ENCODE data around the gene NEB. TPM values are rescaled to one million over a fixed set of nuclear protein-coding genes. Genes with fewer than 3 reads are reported as not detected.
"Not testable (repeated sequence)": the region's sequence is repeated elsewhere in the genome, so short reads cannot be mapped to it uniquely, and the experiment has no call there.

NEB gene
- total RNA-seq, 1 donor = under 0.01 TPM

DNA sequence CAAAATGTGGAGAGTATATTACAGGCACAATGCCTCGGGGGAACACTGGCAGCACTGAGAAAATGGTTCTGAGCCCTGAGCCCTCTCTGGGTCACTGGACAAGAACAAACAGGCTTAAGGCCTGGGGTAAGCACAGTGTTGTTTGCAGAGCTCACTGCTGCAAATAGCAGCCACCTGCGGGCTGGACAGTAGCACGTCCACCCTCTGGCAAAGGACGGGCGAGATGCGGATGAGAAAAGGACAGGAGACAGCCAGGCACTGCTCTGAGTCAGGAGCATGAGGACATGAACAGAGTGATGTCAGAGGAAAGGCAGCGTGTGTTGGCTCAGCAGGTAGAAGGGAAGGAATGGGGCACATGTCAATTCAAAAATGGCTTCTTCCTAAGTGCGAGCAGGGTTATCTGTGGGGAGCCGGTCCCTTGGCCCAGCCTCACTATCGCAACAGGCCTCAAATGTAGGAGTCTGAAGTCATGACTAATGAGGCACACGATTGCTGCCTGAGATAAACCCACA, 25.9 kb upstream of the NEB start:
- no peak for DNase-seq (ENCODE audit: low read depth in 2 of 3, low spot score in 2 of 3)

DNA sequence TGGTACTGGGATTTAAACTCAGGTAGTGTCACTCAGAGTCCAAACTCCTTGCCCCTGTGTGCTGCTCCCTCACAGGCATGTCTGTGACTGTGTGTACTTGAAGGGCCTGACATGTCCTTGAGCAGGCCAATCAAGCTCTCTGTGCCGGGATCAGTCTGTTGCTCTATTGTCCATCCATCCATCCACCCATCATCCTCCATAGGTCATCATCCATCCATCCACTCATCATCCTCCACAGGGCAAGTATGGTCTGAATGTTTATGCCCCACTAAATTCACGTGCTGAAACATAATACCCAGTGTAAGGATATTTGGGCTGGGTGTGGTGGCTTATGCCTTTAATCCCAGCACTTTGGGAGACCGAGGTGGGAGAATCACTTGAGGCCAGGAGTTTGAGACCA, 24.5 kb upstream of the NEB start:
- DNase-seq (ENCODE audit: low read depth in 2 of 3, low spot score in 2 of 3) = no peak

DNA sequence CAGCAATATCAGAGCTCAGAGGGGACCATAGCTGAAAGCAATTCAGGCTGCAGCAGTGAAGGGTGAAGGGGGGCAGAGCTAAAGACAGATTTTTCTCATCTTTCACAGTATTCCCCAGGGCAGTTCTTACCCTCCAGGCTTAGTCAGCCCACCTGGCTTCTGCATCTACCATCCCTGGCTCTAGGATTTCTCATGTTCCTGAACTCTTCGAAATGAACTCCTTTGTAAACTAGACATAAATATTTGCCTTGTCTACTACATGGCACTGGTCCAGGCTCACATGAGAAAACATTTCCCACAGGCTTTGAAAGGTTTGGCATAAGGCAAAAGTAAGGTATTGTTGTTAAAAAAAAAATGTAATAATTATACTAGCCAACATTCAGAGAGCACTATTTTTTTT, 23.6 kb upstream of the NEB start:
- DNase-seq (ENCODE audit: low read depth in 2 of 3, low spot score in 2 of 3) = no peak

DNA sequence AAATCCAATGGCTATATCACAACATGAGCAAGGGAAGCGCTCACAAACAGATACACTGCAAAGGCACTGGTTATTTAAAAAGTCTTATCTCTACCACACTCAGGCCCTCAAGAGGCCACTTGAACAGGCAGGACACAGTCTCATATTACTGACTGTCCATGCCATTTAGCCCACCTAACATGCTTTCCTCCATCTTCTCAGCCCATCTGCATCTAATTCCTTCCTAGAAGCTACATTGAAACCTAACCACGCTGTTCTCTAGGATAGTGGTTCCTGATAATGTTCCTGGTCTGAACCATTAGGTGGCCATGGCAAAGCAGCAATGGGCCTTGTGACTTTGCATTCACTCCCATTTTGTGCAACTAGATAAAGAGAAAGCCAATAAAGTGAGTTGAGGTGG, 22.5 kb upstream of the NEB start:
- DNase-seq (ENCODE audit: low read depth in 2 of 3, low spot score in 2 of 3) = no peak

DNA sequence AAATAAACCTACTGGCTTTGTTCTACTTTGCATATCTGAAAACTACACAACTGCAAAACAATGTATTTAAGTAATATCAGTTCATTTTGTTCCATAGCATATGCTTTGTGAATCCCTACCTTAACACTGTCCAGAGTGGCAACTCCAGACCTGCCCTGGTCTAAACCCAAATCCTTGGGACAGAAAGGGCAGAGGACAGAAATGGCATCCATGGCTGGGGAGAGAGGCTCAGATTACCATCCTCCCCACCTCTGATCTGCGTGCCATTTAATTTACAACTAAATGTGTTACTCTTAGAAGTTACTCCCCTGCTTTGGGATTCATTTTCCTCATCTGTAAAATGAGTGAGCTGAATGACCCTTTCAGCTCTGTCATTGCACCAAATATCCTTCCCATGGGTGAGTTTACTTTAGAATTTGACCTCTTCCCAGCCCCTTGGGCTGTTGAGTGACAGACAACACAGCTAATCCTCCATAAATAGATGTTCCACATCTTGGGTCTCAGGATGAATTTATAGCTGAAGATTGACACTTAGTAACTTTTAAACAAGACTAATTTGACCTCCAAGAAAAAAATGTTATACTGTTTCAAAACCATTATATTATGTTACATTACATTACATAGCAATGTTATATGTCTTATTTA, 20.1 kb upstream of the NEB start:
- DNase-seq (ENCODE audit: low read depth in 2 of 3, low spot score in 2 of 3) = no peak

DNA sequence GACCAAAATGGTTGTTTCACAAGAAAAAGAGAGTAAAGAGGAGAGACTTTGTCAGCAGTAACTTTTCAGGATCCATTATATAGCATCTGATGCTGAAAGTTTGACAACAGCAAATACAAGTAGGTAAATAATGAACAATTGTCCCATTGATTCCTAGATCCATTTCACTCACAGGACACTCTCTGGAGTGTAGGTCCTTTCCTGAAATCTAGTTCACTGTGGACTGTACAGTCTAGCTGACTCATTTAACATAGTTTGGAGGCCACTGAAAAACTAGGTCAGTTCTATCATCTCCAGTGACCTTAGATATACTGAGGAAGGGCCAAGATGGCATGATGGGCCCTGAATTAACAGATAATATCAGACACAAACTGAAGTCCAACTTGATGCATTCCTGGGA, 19.3 kb upstream of the NEB start:
- DNase-seq (ENCODE audit: low read depth in 2 of 3, low spot score in 2 of 3) = no peak

DNA sequence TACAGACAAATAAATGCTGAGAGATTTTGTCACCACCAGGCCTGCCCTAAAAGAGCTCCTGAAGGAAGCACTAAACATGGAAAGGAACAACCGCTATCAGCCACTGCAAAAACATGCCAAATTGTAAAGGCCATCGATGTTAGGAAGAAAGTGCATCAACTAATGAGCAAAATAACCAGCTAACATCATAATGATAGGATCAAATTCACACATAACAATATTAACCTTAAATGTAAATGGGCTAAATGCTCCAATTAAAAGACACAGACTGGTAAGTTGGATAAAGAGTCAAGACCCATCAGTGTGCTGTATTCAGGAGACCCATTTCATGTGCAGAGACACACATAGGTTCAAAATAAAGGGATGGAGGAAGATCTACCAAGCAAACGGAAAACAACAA, 11.0 kb upstream of the NEB start:
- DNase-seq (ENCODE audit: low read depth in 2 of 3, low spot score in 2 of 3) = not testable (repeated sequence)

DNA sequence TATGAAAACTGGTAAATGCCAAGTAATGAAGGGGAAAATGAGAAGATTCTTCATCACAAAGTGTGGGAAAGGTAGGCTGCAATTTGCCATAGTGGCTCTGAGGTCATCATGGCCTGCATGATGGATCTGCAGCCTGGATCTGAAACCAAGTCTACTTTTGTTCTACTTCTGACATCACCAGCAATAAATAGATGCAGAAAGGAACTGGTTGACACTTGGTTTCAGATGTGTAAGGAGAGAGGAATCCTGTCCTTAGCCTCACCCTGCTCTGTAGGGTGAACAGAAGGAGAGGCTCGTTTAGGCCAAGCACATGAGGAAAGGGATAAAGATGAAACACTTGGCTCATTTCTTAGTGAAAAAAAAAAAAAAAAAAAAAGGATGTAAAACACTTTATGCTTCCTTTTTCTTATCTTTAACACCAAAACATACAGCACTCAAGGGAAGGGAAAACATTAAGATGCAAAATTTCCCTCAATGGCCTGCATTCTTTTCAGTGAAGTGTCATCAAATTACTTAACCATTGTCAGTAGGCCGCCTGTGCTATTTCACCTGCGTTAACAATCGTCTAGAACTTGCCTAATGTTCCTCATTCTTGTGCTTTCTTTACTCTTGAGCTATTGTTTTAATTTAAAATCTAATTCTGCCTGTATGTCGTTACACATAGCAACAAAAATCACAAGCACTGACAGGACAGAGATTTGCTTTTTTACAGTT, 3.9 kb downstream of the NEB start:
- DNase-seq (ENCODE audit: low read depth in 2 of 3, low spot score in 2 of 3) = peak in 1 of 3 donors; percentile 10

DNA sequence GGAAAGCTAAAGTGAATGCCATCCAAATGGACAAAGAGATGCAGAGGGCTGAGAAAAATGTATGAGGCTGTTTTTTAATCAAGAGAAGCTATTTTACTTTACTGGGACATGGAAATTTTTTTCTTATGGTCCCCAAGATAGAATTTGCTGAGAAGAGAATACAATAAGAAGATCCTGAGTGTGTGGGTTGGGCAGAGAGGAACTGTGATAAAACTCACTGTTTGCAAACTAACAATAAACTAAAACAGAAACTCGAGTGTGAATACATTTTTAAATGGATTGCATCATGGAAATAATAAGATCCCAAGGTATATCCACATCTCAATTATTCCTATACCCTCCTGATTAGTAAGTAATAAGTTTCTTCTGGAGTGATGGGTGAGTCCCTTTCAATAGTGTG, 4.4 kb downstream of the NEB start:
- DNase-seq (ENCODE audit: low read depth in 2 of 3, low spot score in 2 of 3) = no peak

DNA sequence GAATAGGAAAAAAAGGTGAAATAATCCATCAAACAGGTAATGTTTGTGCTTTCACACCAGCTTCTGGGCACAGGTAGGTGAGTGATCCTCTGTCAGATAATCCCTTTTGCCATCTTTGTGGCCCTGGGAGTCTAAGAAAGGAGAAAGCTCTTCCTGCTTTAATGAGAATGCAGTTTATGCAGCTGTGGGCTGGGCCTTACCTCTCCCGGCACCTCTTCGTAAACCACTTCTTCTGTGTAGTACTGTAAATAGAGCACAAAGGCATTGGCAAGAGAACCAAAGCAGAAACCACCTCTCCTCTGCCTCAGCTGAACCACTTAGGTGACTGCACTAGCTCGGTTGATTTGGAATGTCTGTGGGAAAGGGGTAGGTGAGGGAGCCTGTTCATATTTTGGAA, 4.9 kb downstream of the NEB start:
- no peak for DNase-seq (ENCODE audit: low read depth in 2 of 3, low spot score in 2 of 3)

DNA sequence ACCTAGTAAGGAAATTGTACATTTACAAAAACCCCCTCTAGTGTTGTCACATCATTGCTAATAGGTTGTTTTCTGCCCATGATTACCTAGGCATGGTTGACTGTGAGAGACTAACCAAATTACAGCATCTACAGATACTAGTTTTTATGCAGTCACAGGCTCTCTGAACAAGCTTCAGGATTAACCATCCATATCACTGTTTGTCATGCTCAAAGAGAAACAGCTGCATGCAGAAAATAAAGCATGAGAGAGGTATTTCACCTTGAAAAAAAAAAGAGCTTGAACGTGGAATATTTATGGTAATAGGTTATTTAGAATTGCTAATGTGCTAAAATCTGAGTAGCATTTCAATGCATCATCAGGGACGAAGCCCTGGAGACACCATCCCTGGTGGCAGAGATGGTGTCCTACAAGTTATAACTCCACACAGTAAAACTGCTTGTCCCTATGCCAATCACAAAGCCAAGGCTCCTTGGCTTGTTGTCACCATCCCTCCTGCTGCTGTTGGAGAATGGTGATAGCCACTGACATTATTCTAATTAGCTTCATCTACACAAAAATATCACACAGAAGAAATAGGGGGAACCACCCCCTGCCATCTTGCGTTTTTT, 5.4 kb downstream of the NEB start:
- no peak for DNase-seq (ENCODE audit: low read depth in 2 of 3, low spot score in 2 of 3)

DNA sequence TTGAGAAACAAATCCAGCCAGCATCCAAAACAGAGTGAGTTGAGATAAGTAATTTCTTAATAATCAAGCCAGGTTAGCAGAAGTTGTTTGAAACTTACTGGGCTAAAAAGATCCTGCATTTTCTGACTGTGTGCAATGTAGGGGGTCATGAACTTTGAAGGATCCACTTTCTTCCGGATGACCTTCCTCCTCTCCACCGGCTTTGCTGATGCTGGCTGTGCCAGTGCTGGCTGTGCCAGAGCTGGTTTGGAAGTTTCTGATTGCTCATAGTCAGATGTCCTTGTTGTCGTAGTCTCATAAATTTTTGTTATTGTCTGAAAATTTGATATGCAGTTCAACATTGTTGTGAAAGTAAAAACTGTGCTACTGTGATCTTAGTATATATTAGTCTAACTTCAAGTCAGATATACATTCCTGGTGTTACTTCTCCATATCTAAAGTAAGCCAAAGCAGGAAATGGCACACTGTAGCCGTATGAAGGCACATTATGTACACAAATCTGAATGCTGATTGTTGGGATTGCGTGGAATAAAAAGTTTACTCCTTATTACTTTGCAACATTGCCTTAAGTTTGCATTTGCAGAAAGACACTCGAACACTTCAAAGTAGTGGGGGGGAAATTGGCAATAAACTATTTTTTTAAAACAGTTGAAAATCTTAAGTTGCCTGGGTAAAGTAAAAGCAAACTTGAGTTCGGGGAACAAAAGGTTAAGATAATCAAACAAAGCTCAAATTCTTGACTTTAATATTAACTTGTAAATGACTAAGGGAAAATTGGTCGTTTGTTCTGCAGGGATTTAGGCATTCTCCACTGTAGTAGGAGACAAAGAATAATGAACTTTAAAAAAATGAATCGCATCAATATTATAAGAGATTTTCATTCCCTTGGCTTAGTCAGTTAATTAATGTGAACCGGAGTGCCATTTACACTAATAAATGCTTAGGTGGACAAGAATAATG, 6.4 kb downstream of the NEB start:
- DNase-seq (ENCODE audit: low read depth in 2 of 3, low spot score in 2 of 3) = no peak

DNA sequence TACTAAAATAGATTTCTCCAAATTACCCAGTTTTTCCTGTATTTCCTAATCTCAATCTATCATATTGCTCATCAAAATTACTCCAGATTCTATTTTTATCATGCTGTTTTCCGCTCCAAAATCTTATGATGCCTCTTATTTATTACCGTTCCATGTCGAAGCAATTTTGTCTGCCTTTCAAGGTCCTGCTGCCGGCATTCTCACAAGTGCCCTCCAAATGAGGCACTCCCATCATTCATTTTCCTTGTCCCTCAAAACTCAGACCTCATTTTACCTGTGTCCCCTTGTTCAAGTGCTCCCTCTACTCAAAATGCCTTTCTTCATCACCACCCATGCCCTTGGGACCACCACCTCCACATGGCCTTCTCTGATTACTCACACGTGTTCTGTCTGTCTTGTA, 13.1 kb downstream of the NEB start:
- no peak for DNase-seq (ENCODE audit: low read depth in 2 of 3, low spot score in 2 of 3)

DNA sequence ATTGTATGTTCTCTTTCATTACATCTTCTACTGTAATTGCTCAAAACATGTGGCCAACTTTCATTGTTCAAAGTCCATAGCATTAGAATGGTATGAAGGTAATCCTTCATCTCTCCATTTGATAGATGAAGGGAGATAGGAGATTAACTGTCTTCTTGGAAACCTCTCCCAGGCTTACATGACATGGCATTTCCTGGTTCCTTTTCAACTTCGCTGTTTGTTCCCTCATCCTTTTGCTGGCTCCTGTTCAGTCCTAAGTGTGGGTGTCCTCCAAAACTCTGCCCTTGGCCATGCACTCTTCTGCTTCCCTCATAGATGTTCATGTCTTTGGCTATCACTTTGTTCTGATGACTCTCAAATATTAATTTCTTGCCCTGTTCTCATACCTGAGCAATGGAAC, 13.8 kb downstream of the NEB start:
- DNase-seq (ENCODE audit: low read depth in 2 of 3, low spot score in 2 of 3) = no peak

DNA sequence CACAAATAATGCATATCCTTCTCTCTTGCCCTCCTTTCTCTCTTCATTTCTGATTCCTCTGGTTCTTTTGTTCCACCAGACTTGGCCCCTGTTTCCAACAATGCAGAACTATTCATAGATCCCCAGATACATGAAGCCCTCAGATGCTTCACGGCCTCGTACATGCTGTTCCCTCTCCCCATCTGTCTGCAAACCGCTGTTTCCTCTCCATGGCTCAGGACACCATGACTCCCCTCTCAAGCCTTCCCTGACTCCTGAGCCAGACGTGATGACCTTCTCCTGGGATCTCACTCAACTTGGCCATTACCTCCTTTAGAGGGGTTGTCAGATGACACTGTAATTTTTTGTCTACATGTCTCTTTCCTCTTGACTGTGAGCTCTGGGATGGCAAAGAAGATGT, 15.5 kb downstream of the NEB start:
- DNase-seq (ENCODE audit: low read depth in 2 of 3, low spot score in 2 of 3) = no peak

DNA sequence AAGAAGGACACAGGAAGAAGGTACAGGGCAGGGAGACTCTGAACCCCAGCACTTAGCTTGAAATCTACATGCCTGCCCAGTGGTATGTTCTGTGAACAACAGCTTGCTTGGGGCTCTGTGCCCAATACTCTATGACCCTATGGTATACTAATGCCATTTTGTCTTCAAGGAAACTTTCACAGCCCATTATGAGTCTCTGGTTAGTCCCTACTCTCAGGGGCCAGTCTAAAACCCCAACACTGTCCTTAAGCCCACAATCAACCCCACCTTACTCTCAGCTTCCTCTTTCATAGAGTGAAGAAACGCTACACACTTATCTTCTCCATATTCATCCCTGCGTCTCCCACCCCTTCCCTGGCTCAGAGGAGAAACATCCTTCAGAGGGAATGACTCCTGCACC, 16.0 kb downstream of the NEB start:
- DNase-seq (ENCODE audit: low read depth in 2 of 3, low spot score in 2 of 3) = no peak

DNA sequence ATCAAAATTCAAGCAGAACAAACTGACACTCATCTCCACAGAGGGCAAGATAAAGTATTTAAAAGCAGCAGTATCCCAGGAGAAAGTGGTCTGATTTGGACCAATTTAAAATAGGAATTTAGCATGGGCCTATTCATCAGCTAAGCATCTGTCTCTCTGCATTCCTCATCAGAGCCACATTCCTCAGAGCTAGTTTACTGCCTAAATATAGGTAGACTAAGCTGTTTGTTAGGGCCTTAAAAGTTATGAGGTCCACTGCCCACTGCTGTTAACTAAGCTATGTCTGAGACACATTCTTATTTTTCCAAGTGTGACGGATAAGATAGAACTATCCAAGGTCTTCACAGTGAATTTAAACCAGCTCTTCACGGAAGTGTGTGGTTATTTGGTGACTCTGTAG, 17.6 kb downstream of the NEB start:
- no peak for DNase-seq (ENCODE audit: low read depth in 2 of 3, low spot score in 2 of 3)

DNA sequence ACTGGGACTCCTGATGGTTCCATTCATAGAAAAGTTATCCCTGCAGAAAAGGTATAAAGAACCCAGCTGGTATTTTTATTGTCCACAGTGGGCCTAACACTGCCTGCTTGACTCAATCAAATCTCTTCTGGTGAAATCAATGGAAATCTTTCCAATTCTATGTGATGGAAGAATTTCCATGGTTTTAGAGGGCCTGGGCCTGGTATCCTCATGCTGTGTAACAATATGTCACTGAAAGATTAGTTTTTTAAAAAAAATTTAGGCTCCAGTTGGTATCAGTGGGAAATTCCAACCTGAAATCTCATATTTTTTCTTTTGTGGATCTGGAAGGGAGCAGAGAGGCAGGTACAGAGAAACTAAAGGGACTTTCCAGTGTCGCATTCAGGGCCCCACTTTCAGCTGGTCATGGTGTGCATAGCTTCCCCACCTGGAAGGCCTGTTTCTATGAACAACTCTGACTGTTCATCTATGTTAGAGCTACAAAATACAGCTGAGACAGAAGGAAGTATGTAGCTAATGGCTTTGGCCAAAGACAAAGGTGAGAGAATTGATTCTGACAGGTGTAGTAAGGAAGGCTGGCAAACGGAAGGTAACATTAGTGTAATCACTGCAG, 20.9 kb downstream of the NEB start:
- DNase-seq (ENCODE audit: low read depth in 2 of 3, low spot score in 2 of 3) = no peak

DNA sequence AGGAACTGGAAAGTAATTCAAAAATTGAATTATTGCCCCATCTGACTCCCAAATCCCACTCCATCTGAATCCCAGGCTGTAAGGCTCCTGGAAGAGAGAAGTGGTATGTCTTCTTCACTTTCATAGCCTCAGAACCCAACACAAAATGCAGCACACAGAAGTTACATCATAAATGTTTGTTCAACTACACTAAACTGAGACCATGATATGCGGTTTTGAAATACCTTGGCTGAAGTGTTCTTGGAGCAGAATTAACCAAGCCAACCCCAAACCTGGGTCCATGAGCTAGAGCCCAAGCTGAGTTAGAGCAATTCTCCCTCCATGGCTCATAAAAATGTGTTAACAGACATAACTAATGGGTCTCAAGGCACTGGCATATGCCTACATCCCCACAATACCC, 23.3 kb downstream of the NEB start:
- DNase-seq (ENCODE audit: low read depth in 2 of 3, low spot score in 2 of 3) = no peak

DNA sequence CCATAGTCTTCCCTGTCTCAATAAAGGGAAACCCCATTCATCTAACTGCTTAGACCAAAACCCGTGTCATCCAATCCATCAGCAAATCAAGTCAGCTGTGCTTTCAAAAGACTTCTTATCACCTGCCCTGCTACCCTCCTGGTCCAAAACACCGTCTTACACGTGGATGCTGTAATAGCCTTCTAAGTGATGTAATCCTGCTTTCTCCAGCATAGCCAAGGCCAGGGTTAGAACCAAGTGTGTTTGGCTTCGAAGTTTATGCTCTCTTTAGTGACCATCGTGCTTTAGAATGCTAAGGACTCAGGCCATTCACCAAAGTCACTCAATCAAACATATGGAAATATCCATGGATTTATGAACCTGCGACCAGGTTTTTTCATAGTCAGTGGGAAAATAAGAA, 25.5 kb downstream of the NEB start:
- no peak for DNase-seq (ENCODE audit: low read depth in 2 of 3, low spot score in 2 of 3)

DNA sequence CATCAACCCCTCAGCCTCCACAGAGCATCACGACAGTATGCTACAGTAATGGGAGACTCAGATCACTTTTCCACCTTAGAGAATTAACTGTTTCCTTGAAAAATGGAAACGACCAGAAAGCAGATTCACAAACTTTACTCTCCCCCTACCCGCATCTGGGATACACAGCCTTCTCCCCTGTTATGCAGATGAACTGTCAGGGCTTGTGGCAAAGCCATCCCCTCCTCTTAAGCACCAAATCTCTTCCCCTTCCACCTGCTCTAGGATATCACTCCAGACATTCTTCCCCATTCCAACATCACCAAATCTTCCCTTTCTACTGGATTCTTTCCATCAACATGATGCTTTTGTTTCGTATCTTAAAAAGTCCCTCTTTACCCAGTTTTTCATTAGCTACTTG, 26.4 kb downstream of the NEB start:
- no peak for DNase-seq (ENCODE audit: low read depth in 2 of 3, low spot score in 2 of 3)
